Stimulated activated CD8-positive, alpha-beta memory T cell treated with anti-CD3 and anti-CD28 coated beads, Interleukin-15, amount 100 ng/mL, for 48 hours (primary cell): ENCODE results near the gene ABCG8.

ENCODE experiments used
- DNase-seq, 2 donors: peaks; one replicate each; pipeline ENCODE4 v3.0.0-alpha.2; 2020; ENCODE audit warnings: low read depth in 2 of 2

The ABCG8 gene

DNA sequence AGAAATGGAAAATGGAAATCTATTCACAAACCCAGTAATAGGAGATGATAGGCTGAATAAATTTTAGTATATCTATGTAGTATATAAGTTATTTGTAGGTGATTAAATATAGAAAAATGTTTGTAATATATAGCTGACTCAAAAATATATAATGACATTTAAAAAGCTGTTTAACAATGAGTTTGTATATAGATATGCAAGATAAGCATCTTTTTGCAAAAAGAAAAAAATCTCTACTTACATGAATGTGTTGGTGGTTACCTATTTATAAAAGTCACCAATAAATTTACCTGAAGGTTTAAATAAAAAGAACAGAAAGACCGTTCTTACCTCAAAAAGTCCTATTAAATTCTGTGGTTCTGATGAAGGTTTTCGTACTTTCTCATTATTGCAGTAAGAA, 85.7 kb downstream of the ABCG8 start:
- no peak for DNase-seq

DNA sequence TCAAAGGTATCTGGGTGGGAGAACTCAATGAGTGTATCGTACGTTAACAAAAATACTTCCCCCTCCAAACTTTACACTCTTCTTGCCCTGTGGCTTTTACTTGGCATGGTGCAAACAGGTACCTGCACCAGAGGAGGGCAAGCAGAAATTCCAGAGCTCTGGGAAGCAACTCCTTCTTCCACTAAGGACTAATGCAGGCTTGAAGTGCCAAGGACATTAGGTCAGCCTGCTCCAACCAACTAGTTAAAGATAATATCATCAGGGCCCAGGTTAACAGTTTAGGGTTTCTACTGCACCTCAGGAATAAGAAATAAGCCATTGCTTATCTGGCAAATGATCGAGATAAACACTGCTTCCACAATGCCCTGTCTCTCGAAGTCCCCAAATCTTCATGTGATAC, 86.7 kb downstream of the ABCG8 start:
- DNase-seq = no peak

DNA sequence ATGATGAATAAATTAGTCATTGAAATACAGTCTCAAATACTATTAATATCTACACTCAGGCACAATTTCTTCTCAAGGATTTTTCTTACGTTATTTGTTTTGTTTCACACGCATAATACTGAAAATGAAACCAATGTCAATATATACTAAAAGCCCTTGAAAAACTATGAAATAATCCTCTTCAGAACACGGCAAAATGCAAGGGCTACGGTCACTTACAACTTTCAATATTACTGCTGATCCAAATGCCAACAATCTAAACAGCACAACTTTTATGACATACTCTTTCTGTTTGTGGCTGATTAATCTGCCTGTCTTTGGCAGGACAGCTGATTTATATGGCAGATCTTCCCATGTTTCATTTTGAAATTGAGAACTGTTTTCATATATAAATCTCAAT, 88.7 kb downstream of the ABCG8 start:
- DNase-seq = no peak

DNA sequence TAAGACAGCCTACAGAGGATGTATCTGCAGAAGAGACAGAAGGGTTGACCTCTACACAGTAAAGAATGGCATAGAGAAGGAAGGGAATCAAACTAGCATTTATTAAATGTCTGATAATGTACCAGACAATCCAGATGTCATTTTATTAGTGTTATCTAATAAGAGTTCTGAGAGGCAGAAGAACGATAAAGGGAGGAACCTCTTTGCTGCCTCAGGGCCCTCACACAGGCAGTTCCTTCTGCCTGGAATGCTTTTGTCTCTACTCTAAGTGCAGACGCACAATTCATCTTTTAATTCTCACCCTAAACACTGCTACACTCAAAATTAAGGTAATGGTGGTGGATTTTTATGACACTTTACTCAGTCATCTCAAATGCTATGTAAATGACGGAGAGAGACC, 92.5 kb downstream of the ABCG8 start:
- DNase-seq = no peak
